ENCODE measurements around the gene CHST2.
A peak's percentile ranks its signal among the peaks of the same experiment; 100 is the strongest.

Gene CHST2

DNA sequence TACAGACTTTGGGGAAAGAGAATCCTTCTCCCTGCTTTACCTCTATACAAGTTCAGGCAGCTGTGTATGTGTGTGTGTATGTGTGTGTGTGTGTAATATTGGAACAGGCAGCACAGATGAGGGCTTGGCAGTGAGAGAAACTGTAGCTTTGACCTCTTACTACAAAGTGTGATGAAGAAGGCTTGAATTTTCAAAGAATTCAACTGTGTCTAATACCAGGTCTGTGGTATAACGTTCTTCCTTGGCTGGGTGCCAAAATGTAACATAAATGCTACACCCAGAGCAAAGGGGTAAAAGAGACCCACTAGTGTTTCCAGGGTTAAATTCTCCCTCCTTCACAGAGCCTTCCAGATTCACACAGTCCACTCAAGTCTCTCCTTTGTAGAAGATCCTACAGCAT is 51.1 kb downstream of the CHST2 start:
- peak; percentile 33 for DNase-seq

DNA sequence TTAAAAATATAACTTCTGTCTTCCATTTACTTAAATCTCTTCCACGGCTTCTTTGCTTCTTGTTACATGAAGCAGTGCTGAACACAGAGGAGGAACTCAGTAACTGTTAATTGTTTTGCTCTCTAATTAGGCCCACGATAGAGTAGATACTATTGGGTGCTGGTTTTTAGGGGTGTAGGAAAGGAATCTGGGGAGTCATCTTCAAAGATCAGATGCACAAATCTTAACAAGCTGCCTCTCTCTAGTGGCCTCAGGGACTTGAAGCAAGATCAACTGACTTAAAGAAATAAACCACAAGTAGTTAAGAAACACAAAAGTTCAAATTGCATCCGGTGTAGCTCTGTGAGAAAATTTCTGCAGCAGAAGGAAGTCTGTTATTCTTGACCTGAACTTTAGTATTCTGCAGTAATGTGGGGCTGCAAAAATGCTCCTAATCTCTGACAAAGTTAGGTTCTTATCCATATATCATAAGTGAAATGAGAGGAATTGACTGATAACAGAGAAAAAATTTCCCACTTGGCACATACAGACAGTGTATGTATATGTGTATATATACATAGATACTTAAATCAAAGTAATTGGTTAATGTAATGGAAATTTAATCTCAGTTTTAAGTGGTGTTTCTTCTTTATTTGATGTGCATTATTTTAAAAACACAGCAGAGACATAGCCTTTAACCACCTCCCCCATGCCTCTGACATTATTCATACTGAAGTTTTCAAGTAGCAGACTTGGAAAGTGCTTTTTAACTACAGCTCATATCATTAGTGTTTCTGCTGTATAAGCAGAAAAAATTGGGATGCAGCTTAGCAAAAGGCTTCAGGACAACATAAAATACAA is 51.8 kb downstream of the CHST2 start:
- peak; percentile 70 for DNase-seq

DNA sequence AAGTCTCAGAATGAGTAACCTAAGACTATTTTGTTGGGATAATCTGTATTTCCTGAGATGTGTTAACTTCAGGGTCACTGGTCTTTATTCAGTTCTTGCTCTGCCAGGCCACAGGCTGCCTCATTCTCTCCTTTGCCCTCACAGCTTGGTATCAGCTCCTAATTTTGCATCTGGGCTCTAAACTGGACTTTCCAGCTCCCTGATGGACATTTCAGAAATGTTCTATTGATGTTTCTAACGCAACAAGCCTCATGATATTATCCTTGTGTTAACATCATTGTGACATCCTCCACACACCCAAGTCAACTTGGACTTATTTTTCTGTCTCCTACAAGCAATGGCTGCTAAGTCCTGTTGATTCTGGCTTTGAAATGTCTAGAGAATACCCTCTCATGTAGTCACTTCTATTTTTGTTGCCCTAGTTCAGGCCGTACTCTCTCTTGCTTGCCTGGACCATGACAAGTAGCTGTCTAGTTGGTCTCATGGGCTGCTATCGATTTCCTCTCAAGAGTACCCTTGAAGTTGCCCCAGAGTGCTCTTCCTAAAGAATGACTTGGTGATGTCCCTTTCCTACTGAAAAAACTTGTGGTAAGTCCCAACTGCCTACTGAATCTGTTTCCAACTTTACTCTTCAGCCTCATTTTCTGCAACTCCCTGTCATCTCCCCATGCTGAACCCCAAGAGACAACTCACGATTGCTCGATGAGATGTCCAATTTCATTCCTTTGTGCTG is 52.7 kb downstream of the CHST2 start:
- DNase-seq = no peak

DNA sequence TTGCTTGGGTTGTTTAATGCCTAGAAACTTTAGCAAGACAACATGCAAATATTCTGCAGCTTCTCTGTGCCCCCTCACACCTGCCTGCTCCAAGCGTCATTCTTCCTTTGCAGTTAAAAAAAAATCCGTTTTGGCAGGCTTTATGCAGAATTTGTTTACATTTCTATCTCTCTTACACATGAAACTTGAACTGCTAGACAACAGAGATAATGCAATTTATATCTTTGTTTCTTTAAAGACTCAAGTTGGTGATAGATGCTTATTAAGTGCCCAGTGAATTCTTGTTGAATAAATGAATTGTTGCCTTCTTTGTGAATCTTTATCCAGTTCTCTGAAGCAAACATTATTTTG is 53.2 kb downstream of the CHST2 start:
- DNase-seq = no peak

DNA sequence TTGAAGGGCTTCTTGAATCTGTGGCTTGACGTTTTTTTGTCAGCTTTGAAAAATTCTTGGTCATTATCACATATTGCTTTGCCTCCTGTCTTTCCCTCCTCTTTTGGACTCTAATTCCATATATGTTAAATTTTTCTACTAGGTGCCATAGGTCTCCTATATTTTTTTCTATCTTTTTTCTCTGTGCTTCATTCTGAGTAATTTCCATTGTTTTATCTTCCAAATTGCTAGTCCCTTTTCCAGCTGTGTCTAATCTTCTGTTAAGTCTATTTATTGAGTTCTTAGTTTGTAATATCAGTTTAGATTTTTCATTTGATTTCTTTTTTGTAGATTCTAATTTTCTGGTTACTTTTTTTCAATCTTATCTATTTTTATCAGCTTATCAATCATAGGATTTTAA is 53.7 kb downstream of the CHST2 start:
- no peak for DNase-seq

All from fibroblast of skin of right biceps (primary cell).